Esophagus muscularis mucosa (tissue), 4 donors: Measurements from ENCODE around the gene NDFIP1. TPM values are rescaled to one million over a fixed set of nuclear protein-coding genes. Genes with fewer than 3 reads are reported as not detected.
"Not testable (repeated sequence)": the region's sequence is repeated elsewhere in the genome, so short reads cannot be mapped to it uniquely, and the experiment has no call there.

ENCODE experiments used
- DNase-seq: peaks from one replicate; pipeline ENCODE4 v3.0.0-alpha.2; 2017; ENCODE audit errors: extremely low spot score
- H3K27ac ChIP-seq, 4 donors: fragments of 200-600 bp; sonication (generic); replicated peaks in 1 of 4; 1 replicate in 3 of 4; 2 replicates in 1 of 4; pipeline ENCODE4 v1.5.1; 2016 to 2019; ENCODE audit warnings: mild to moderate bottlenecking in 1 of 4
- H3K27me3 ChIP-seq, 4 donors: fragments of 200-600 bp; sonication (generic); one replicate each; pipeline versions ENCODE4 v1.5.1 to v1.6.0; 2016 to 2019
- H3K36me3 ChIP-seq, 4 donors: fragments of 200-600 bp; sonication (generic); one replicate each; pipeline ENCODE4 v1.5.1; 2016 to 2019
- H3K4me1 ChIP-seq, 4 donors: fragments of 200-600 bp; sonication (generic); one replicate each; pipeline ENCODE4 v1.5.1; 2016 to 2019
- H3K4me3 ChIP-seq, 4 donors: fragments of 200-600 bp; sonication (generic); 1 replicate in 2 of 4; 2 replicates in 2 of 4; pipeline ENCODE4 v1.5.1; 2016 to 2019; ENCODE audit warnings: mild to moderate bottlenecking in 4 of 4, moderate library complexity in 1 of 4
- H3K9me3 ChIP-seq, 4 donors: fragments of 200-600 bp; sonication (generic); 1 replicate in 3 of 4; 2 replicates in 1 of 4; pipeline ENCODE4 v1.5.1; 2016 to 2019
- EP300 ChIP-seq: sonication (generic); formaldehyde crosslinking; IDR thresholded peaks from one replicate; pipeline ENCODE4 v1.6.1; 2017; ENCODE audit warnings: antibody characterized with exemption
- POLR2A ChIP-seq: fragments of 450-650 bp; IDR thresholded peaks from one replicate; pipeline ENCODE4 v1.6.1; 2017; ENCODE audit warnings: antibody characterized with exemption, moderate library complexity, mild to moderate bottlenecking, low read depth
- POLR2AphosphoS5 ChIP-seq, 2 donors: sonication (generic); formaldehyde crosslinking; IDR thresholded peaks; one replicate each; pipeline ENCODE4 v1.6.1; 2017; ENCODE audit warnings: antibody characterized with exemption in 2 of 2
- WGBS: methylation state at CpG from one replicate; pipeline ENCODE4 v1.1.5; 2018; 5-methylcytosine and 5-hydroxymethylcytosine counted together
- intact Hi-C: fragments of 100-400 bp; cut with DNase I; formaldehyde crosslinking; loops from one replicate; pipeline ENCODE4 v1.15.1; 2023
- total RNA-seq, 4 donors: library from RNA; depleted of rRNA; stranded (reverse); fragments of >200 nt; gene quantifications; one replicate each; pipeline versions ENCODE4 v1.1.0 to v1.2.1, GENCODE V29; 2016
- TF ChIP-seq, protein P1 (sequence below), 3 experiments: fragments of 200-600 bp in 2 of 3; fragments of 450-650 bp in 1 of 3; sonication (generic) in 2 of 3; IDR thresholded peaks; one replicate each; pipeline ENCODE4 v1.5.1; 2017 to 2019; ENCODE audit warnings: antibody characterized with exemption in 3 of 3, mild to moderate bottlenecking in 2 of 3, moderate library complexity in 1 of 3

Gene NDFIP1
- total RNA-seq, 4 donors from 2014 or later, result 57.8 to 169 (median 101) TPM

DNA sequence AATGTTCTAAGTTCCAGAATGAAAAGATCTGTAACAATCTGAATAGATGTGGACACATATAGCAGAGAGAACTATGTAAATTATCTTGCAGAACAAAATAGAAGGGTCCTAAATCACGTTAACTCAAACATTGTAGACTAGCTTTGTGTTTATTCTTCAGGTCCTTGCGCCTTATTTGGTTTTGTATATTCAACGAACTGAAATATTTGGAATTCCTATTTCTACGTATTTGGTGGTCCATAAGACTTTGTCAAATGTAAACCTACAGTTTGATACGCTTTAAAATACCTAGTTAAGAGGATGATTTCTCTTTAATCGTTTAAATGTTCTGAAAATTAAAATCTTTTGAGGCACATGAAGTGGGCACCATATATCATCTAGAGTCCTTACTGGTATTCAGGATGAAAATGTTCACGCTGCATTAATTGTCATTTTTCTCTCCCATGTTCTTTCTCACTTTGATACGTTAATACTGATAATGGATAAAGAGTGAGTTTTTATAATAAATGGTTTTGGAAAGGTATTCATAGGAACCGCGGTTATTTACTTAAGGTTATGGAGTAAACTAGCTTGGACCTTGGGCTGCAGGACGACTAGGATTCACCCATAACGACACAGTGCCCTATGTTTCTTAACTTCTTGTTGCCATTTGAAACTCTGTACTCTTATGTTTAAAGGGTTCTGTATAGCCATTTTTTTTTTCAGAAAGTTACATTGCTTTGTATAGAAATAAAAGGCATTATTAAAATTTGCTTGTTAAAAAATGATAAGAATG lies 45.3 kb downstream of the NDFIP1 start:
- no peak for DNase-seq
- intact Hi-C loops, result loop anchor here (10.0 kb wide), 2 partner anchors 171 to 531 kb away; partner anchors contain the start of genes FGF1 and SPRY4
- H3K27ac ChIP-seq, result no peak overlapping the region
- 76% methylated on average over 12 of the region's 12 CpGs for WGBS
- peaks cover 0 to 7% (median 3%) of the 10 kb centered on the region in 4 donors for H3K4me1 ChIP-seq
- no peaks in the 10 kb centered on the region for H3K27me3 ChIP-seq
- no peak for TF ChIP-seq POLR2A
- TF ChIP-seq, protein P1, sequence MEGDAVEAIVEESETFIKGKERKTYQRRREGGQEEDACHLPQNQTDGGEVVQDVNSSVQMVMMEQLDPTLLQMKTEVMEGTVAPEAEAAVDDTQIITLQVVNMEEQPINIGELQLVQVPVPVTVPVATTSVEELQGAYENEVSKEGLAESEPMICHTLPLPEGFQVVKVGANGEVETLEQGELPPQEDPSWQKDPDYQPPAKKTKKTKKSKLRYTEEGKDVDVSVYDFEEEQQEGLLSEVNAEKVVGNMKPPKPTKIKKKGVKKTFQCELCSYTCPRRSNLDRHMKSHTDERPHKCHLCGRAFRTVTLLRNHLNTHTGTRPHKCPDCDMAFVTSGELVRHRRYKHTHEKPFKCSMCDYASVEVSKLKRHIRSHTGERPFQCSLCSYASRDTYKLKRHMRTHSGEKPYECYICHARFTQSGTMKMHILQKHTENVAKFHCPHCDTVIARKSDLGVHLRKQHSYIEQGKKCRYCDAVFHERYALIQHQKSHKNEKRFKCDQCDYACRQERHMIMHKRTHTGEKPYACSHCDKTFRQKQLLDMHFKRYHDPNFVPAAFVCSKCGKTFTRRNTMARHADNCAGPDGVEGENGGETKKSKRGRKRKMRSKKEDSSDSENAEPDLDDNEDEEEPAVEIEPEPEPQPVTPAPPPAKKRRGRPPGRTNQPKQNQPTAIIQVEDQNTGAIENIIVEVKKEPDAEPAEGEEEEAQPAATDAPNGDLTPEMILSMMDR (IDR thresholded peaks at IDR 0.05), result no peak
- TF ChIP-seq POLR2AphosphoS5 (IDR thresholded peaks at IDR 0.05), result no peak
- no peak for TF ChIP-seq EP300
- no peaks in the 10 kb centered on the region for H3K9me3 ChIP-seq
- H3K4me3 ChIP-seq, result no peak overlapping the region
- peaks cover 0 to 43% (median 7%) of the 10 kb centered on the region in 4 donors for H3K36me3 ChIP-seq

DNA sequence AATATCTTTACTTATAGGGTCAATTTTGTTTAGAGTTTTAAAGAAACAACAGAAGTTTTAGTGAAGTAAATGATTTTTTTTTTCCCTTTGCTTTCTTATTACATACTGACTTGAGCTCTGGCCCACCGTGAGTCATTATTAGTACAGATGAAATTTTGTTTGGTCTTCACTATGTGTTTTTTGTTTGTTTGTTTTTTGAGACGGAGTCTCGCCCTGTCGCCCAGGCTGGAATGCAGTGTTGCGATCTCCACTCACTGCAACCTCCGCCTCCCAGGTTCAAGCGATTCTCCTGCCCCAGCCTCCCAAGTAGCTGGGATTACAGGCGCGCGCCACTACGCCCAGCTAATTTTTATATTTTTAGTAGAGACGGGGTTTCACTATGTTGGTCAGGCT lies 45.9 kb downstream of the NDFIP1 start:
- not testable (repeated sequence) for H3K9me3 ChIP-seq, DNase-seq, H3K27ac ChIP-seq, H3K4me3 ChIP-seq, H3K4me1 ChIP-seq, H3K27me3 ChIP-seq
- intact Hi-C loops, result loop anchor here (10.0 kb wide), 2 partner anchors 170 to 530 kb away; partner anchors contain the start of genes FGF1 and SPRY4
- WGBS, result 97% methylated on average over 12 of the region's 12 CpGs
- peaks cover 0 to 39% (median 7%) of the 10 kb centered on the region in 4 donors for H3K36me3 ChIP-seq

DNA sequence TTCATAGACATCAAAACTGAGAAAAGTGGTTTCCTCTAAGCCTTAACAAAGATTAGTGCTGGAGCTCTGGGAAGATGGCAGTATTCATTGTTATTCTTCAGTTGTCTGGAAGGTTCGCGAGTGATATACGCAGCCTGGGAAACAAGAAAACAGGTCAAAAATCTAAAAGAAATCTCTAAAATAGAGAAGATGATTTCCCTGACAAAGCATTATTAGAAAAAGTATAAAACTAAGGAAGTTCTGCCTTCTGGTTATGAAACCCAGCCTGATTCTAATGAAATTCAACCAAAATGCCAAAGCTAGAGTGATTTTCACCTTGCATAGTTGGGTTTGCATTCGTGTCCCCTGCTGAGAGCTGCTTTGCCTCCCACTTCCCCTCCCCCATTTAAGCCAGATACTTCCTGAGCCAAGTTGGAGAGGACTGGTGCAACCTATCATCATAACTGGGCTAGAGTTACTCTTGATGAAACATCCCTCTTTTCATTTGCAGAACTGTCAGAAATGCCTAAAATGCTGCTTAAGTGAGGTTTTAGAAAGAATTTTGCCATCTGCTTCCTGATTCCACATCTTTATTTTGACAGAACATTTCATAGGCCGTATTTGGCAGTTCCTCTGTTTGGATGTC lies 48.4 kb downstream of the NDFIP1 start:
- intact Hi-C loops, result loop anchor here (10.0 kb wide), 2 partner anchors 168 to 528 kb away; partner anchors contain the start of genes FGF1 and SPRY4
- Histone ChIP-seq H3K9me3 (no peaks in the 10 kb centered on the region), H3K4me1 (peaks cover 0 to 7% (median 3%) of the 10 kb centered on the region in 4 donors), H3K27ac (no peak overlapping the region), H3K36me3 (peaks cover 0 to 17% (median 4%) of the 10 kb centered on the region in 4 donors), H3K4me3 (no peak overlapping the region), H3K27me3 (no peaks in the 10 kb centered on the region)
- 70% methylated on average over 5 of the region's 5 CpGs for WGBS
- TF ChIP-seq, protein P1 (IDR thresholded peaks at IDR 0.05), result no peak
- TF ChIP-seq POLR2A, result no peak
- no peak for TF ChIP-seq POLR2AphosphoS5 (IDR thresholded peaks at IDR 0.05)
- DNase-seq, result no peak

DNA sequence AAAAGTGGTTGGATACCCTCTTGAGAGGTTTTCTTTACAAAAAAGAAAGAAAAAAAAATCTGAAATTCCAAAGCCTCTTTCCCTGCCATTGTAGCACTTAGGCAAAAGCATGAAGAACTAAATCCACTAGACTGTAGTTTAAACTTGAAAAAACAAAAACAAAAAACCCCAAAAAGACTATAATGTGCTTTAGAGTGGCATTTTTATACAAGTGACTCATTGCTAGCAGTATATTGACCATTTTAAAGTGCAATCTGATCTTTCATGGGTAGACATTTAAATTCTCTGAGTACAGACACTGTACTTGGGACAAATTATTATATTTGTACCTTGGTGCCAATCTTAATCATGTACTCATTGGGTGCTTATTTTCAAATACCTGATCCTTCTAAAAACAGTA lies 50.8 kb downstream of the NDFIP1 start:
- Histone ChIP-seq H3K27ac (no peak overlapping the region), H3K4me3 (no peak overlapping the region), H3K4me1 (no peaks in the 10 kb centered on the region), H3K9me3 (no peaks in the 10 kb centered on the region), H3K36me3 (peaks cover 0 to 8% (median 4%) of the 10 kb centered on the region in 4 donors), H3K27me3 (no peaks in the 10 kb centered on the region)
- no peak for TF ChIP-seq POLR2AphosphoS5 (IDR thresholded peaks at IDR 0.05)
- TF ChIP-seq, protein P1 (IDR thresholded peaks at IDR 0.05), result no peak
- no peak for TF ChIP-seq POLR2A
- no peak for TF ChIP-seq EP300
- DNase-seq, result no peak
- intact Hi-C loops, result loop anchor here (10.0 kb wide), 2 partner anchors 165 to 525 kb away; partner anchors contain the start of genes FGF1 and SPRY4

DNA sequence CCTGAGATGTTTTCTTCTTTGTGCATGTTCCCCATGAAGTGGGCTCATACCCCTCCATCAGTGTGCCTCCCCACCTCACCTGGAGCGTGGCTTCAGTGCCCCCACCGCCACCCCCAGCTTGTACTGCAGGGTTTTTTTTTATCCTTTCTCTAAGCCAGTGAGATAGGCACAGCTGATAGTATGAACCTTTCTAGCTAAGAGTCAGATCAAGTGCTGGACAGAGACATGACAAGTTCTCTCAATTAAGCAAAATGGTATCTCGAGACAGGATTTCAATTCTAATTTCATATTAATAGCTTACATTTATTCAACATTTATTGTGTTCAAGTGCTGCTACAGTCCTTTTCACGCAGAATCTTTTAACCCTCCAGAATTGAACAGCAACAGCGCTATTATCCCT lies 55.7 kb downstream of the NDFIP1 start:
- peaks cover under 1 to 3% (median 2%) of the 10 kb centered on the region in 4 donors for H3K4me1 ChIP-seq
- no peak overlapping the region for H3K4me3 ChIP-seq
- intact Hi-C loops, result no loop called here
- WGBS, result 94% methylated on average over 5 of the region's 5 CpGs
- no peaks in the 10 kb centered on the region for H3K9me3 ChIP-seq
- no peak for TF ChIP-seq EP300
- TF ChIP-seq, protein P1 (IDR thresholded peaks at IDR 0.05), result no peak
- no peak for TF ChIP-seq POLR2AphosphoS5 (IDR thresholded peaks at IDR 0.05)
- TF ChIP-seq POLR2A, result no peak
- H3K27ac ChIP-seq, result no peak overlapping the region
- H3K36me3 ChIP-seq, result no peaks in the 10 kb centered on the region
- DNase-seq, result no peak
- H3K27me3 ChIP-seq, result no peaks in the 10 kb centered on the region
